GM21786 (cell line): ENCODE measurements around the gene TNKS1BP1.

ENCODE experiments used
- ATAC-seq: cut with Tn5 transposase; IDR thresholded peaks from one replicate; pipeline ENCODE4 v1.9.1; 2021; ENCODE audit not compliant: unreplicated experiment

Gene TNKS1BP1

GRCh38 chr11:57263351-57263750, 61.4 kb downstream of the TNKS1BP1 start:
- no peak for ATAC-seq

GRCh38 chr11:57262157-57262556, 62.6 kb downstream of the TNKS1BP1 start:
- ATAC-seq, result no peak

- no peak for ATAC-seq
Observed at GRCh38 chr11:57260937-57261783, 63.6 kb downstream of the TNKS1BP1 start.

- no peak for ATAC-seq
Observed at GRCh38 chr11:57256119-57256518, 68.6 kb downstream of the TNKS1BP1 start.

GRCh38 chr11:57255618-57256017, 69.1 kb downstream of the TNKS1BP1 start:
- ATAC-seq, result no peak

GRCh38 chr11:57254631-57255030, 70.1 kb downstream of the TNKS1BP1 start:
- no peak for ATAC-seq

- no peak for ATAC-seq
Observed at GRCh38 chr11:57251491-57252104, 73.2 kb downstream of the TNKS1BP1 start.

GRCh38 chr11:57251037-57251436, 73.7 kb downstream of the TNKS1BP1 start:
- no peak for ATAC-seq
